WTC11 (cell line): ENCODE measurements around the gene MYRF. TPM values are rescaled to one million over a fixed set of nuclear protein-coding genes. Genes with fewer than 3 reads are reported as not detected.

Source experiments
- CREM ChIP-seq: sonication (generic); formaldehyde crosslinking; IDR thresholded peaks from 2 replicates; pipeline ENCODE4 v1.8.1; 2022; ENCODE audit warnings: mild to moderate bottlenecking, missing genetic modification reagents, moderate library complexity
- EMX1 ChIP-seq: fragments of 250-450 bp; sonication (Bioruptor Pico); IDR thresholded peaks from 2 replicates; pipeline ENCODE4 v1.8.0; 2021; ENCODE audit warnings: mild to moderate bottlenecking
- ESRRA ChIP-seq: sonication (generic); formaldehyde crosslinking; IDR thresholded peaks from 2 replicates; pipeline ENCODE4 v1.8.1; 2022; ENCODE audit warnings: mild to moderate bottlenecking, missing genetic modification reagents, borderline replicate concordance
- IRF2 ChIP-seq: sonication (generic); formaldehyde crosslinking; IDR thresholded peaks from 2 replicates; pipeline ENCODE4 v1.8.0; 2022; ENCODE audit warnings: low read depth, missing genetic modification reagents, borderline replicate concordance
- JAZF1 ChIP-seq: fragments of 250-450 bp; sonication (Bioruptor Pico); IDR thresholded peaks from 2 replicates; pipeline ENCODE4 v1.9.0; 2021; ENCODE audit warnings: moderate library complexity, mild to moderate bottlenecking, inconsistent platforms
- JUN ChIP-seq: sonication (generic); formaldehyde crosslinking; IDR thresholded peaks from 2 replicates; pipeline ENCODE4 v1.8.0; 2023; ENCODE audit warnings: mild to moderate bottlenecking, missing genetic modification reagents
- MYBL2 ChIP-seq: sonication (generic); formaldehyde crosslinking; IDR thresholded peaks from 2 replicates; pipeline ENCODE4 v1.8.1; 2023; ENCODE audit warnings: mild to moderate bottlenecking, moderate library complexity, missing genetic modification reagents
- NFYB ChIP-seq: sonication (generic); formaldehyde crosslinking; conservative IDR thresholded peaks from 2 replicates; pipeline ENCODE4 v1.8.0; 2022; ENCODE audit warnings: low read depth, missing genetic modification reagents
- RELA ChIP-seq: sonication (generic); formaldehyde crosslinking; IDR thresholded peaks from 2 replicates; pipeline ENCODE4 v1.8.1; 2022; ENCODE audit warnings: missing genetic modification reagents, mild to moderate bottlenecking, borderline replicate concordance
- TEAD1 ChIP-seq: sonication (generic); formaldehyde crosslinking; IDR thresholded peaks from 2 replicates; pipeline ENCODE4 v1.8.0; 2022; ENCODE audit warnings: mild to moderate bottlenecking, missing genetic modification reagents
- TEAD4 ChIP-seq: sonication (generic); formaldehyde crosslinking; IDR thresholded peaks from 2 replicates; pipeline ENCODE4 v1.8.0; 2022; ENCODE audit warnings: mild to moderate bottlenecking, missing genetic modification reagents
- TP53 ChIP-seq: sonication (generic); formaldehyde crosslinking; IDR thresholded peaks from 2 replicates; pipeline ENCODE4 v1.8.1; 2023; ENCODE audit warnings: mild to moderate bottlenecking, missing genetic modification reagents
- ZNF396 ChIP-seq: fragments of 250-450 bp; sonication (Bioruptor Pico); IDR thresholded peaks from 2 replicates; pipeline ENCODE4 v1.8.0; 2021; ENCODE audit warnings: mild to moderate bottlenecking, moderate library complexity, borderline replicate concordance
- ZNF423 ChIP-seq: fragments of 250-450 bp; sonication (Bioruptor Pico); IDR thresholded peaks from 2 replicates; pipeline ENCODE4 v2.1.2; 2022; ENCODE audit warnings: mild to moderate bottlenecking, moderate library complexity
- ZNF671 ChIP-seq: fragments of 250-450 bp; sonication (Bioruptor Pico); IDR thresholded peaks from 2 replicates; pipeline ENCODE4 v1.8.0; 2021; ENCODE audit warnings: mild to moderate bottlenecking
- total RNA-seq: library from RNA; stranded (reverse); gene quantifications from 3 replicates; pipeline ENCODE4 v1.2.3, GENCODE V29; 2021
- TF ChIP-seq, protein P1 (sequence below): sonication (generic); formaldehyde crosslinking; IDR thresholded peaks from 2 replicates; pipeline ENCODE4 v1.8.1; 2023; ENCODE audit warnings: mild to moderate bottlenecking, moderate library complexity, missing genetic modification reagents
- TF ChIP-seq, protein P2 (sequence below): fragments of 250-450 bp; sonication (Bioruptor Pico); conservative IDR thresholded peaks from 2 replicates; pipeline ENCODE4 v1.9.0; 2021; ENCODE audit warnings: mild to moderate bottlenecking
- TF ChIP-seq, protein P3 (sequence below): sonication (generic); formaldehyde crosslinking; IDR thresholded peaks from 2 replicates; pipeline ENCODE4 v1.8.1; 2022; ENCODE audit warnings: missing genetic modification reagents, borderline replicate concordance
- TF ChIP-seq, protein P4 (sequence below): sonication (generic); formaldehyde crosslinking; IDR thresholded peaks from 2 replicates; pipeline ENCODE4 v1.8.0; 2022; ENCODE audit warnings: missing genetic modification reagents
- TF ChIP-seq, protein P5 (sequence below): sonication (generic); formaldehyde crosslinking; IDR thresholded peaks from 2 replicates; pipeline ENCODE4 v1.8.0; 2022; ENCODE audit warnings: mild to moderate bottlenecking, missing genetic modification reagents
- TF ChIP-seq, protein P6 (sequence below): sonication (generic); formaldehyde crosslinking; IDR thresholded peaks from 2 replicates; pipeline ENCODE4 v1.8.1; 2023; ENCODE audit warnings: mild to moderate bottlenecking, missing genetic modification reagents
- TF ChIP-seq, protein P7 (sequence below): sonication (generic); formaldehyde crosslinking; IDR thresholded peaks from 2 replicates; pipeline ENCODE4 v1.8.0; 2022; ENCODE audit warnings: mild to moderate bottlenecking, missing genetic modification reagents
- TF ChIP-seq, protein P8 (sequence below): sonication (generic); formaldehyde crosslinking; IDR thresholded peaks from 2 replicates; pipeline ENCODE4 v1.8.1; 2023; ENCODE audit warnings: mild to moderate bottlenecking, missing genetic modification reagents, moderate library complexity
- TF ChIP-seq, protein P9 (sequence below): sonication (generic); formaldehyde crosslinking; IDR thresholded peaks from 2 replicates; pipeline ENCODE4 v1.8.1; 2022; ENCODE audit warnings: mild to moderate bottlenecking, moderate library complexity, missing genetic modification reagents

The MYRF gene
- total RNA-seq, 1 experiment from 2014 or later = 5.9 TPM

DNA sequence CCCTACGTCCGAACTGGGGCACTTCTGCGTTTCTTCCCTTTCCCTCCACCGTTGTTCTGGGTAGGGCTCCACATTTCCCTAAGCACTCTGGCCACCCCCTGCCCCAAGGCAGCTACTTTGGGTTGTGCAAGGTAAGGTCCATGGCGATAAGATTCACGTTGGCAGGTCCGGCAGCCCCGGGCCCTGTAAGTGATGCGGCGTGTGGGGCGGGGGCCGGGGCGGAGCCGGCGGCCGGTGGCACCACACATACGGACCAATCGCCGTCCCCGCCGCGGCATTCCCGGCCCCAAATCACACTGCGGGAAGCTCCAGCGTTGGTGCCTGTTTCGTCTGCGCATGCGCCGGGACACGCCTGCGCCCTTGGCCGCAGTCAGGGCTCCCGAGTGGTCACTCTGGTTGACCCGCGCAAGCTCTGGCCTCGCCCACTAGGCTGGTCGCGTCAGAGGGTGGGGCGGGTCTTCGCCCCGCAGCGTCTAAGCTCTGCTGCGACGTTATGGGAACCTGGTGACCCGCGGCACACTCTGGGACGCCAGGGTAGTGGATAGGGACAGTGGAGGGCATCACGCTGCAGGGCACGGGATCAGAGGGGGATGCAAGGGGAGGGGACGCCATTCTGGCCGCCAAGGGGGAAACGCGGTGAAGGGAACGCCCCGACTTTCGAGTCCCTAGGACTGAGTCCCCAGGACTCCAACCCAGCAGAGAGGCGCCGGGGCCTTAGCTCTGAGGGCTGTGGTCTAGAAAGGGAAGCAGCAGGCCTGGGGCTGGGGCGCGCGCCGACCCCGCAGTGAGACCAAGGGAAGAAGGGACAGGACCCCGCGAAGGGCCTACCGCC is 62.7 kb downstream of the MYRF start (continued):
- TF ChIP-seq, protein P1, sequence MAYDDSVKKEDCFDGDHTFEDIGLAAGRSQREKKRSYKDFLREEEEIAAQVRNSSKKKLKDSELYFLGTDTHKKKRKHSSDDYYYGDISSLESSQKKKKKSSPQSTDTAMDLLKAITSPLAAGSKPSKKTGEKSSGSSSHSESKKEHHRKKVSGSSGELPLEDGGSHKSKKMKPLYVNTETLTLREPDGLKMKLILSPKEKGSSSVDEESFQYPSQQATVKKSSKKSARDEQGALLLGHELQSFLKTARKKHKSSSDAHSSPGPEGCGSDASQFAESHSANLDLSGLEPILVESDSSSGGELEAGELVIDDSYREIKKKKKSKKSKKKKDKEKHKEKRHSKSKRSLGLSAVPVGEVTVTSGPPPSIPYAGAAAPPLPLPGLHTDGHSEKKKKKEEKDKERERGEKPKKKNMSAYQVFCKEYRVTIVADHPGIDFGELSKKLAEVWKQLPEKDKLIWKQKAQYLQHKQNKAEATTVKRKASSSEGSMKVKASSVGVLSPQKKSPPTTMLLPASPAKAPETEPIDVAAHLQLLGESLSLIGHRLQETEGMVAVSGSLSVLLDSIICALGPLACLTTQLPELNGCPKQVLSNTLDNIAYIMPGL (CRISPR knock-in tag) = 0 out of 2 replicates have a peak, but pooled peaks have one; percentile 52
- TF ChIP-seq EMX1 (CRISPR knock-in tag) = 0 out of 2 replicates have a peak, but pooled peaks have one; percentile 34
- peak; percentile 31; the same call in 1 of the 2 replicates for TF ChIP-seq NFYB (CRISPR knock-in tag)
- TF ChIP-seq, protein P2, sequence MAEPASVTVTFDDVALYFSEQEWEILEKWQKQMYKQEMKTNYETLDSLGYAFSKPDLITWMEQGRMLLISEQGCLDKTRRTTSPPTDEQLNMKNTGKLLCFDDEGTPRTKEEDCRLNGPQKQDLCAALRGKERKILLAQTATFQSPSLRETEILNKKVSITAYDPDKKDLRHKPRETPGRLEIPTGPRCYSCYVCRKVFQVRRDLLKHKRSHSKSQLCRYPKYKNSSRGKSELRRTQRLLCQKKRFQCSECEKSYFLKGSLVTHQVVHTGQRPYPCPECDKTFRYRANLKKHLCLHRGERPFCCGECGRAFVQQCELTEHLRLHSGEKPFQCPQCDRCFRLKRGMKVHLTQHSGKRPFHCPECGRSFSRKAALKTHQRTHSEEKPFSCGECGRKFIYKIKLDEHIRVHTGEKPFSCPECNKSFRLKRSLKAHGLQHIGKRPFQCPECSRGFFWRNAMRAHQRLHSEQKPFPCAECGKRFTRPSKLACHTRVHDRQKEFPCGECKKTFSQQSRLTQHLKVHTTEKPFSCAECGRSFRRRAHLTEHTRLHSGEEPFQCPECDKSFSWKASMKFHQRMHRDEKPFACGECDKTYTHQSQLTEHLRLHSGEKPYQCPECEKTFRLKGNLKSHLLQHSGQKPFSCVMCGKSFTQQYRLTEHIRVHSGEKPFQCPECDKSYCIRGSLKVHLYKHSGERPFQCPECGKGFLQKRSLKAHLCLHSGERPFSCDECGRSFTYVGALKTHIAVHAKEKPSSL (CRISPR knock-in tag) = no peak
- TF ChIP-seq ESRRA (CRISPR knock-in tag) = no peak
- TF ChIP-seq TP53 (CRISPR knock-in tag) = 0 out of 2 replicates have a peak, but pooled peaks have one; percentile 60
- TF ChIP-seq, protein P3, sequence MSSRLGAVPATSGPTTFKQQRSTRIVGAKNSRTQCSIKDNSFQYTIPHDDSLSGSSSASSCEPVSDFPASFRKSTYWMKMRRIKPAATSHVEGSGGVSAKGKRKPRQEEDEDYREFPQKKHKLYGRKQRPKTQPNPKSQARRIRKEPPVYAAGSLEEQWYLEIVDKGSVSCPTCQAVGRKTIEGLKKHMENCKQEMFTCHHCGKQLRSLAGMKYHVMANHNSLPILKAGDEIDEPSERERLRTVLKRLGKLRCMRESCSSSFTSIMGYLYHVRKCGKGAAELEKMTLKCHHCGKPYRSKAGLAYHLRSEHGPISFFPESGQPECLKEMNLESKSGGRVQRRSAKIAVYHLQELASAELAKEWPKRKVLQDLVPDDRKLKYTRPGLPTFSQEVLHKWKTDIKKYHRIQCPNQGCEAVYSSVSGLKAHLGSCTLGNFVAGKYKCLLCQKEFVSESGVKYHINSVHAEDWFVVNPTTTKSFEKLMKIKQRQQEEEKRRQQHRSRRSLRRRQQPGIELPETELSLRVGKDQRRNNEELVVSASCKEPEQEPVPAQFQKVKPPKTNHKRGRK (CRISPR knock-in tag) = no peak
- TF ChIP-seq ZNF423 (CRISPR knock-in tag) = no peak
- TF ChIP-seq, protein P4, sequence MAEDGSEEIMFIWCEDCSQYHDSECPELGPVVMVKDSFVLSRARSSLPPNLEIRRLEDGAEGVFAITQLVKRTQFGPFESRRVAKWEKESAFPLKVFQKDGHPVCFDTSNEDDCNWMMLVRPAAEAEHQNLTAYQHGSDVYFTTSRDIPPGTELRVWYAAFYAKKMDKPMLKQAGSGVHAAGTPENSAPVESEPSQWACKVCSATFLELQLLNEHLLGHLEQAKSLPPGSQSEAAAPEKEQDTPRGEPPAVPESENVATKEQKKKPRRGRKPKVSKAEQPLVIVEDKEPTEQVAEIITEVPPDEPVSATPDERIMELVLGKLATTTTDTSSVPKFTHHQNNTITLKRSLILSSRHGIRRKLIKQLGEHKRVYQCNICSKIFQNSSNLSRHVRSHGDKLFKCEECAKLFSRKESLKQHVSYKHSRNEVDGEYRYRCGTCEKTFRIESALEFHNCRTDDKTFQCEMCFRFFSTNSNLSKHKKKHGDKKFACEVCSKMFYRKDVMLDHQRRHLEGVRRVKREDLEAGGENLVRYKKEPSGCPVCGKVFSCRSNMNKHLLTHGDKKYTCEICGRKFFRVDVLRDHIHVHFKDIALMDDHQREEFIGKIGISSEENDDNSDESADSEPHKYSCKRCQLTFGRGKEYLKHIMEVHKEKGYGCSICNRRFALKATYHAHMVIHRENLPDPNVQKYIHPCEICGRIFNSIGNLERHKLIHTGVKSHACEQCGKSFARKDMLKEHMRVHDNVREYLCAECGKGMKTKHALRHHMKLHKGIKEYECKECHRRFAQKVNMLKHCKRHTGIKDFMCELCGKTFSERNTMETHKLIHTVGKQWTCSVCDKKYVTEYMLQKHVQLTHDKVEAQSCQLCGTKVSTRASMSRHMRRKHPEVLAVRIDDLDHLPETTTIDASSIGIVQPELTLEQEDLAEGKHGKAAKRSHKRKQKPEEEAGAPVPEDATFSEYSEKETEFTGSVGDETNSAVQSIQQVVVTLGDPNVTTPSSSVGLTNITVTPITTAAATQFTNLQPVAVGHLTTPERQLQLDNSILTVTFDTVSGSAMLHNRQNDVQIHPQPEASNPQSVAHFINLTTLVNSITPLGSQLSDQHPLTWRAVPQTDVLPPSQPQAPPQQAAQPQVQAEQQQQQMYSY (CRISPR knock-in tag) = peak; percentile 46; the same call in 1 of the 2 replicates
- 0 out of 2 replicates have a peak, but pooled peaks have one; percentile 15 for TF ChIP-seq ZNF671 (CRISPR knock-in tag)
- TF ChIP-seq, protein P5, sequence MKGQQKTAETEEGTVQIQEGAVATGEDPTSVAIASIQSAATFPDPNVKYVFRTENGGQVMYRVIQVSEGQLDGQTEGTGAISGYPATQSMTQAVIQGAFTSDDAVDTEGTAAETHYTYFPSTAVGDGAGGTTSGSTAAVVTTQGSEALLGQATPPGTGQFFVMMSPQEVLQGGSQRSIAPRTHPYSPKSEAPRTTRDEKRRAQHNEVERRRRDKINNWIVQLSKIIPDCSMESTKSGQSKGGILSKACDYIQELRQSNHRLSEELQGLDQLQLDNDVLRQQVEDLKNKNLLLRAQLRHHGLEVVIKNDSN (CRISPR knock-in tag) = peak; percentile 60
- TF ChIP-seq, protein P6, sequence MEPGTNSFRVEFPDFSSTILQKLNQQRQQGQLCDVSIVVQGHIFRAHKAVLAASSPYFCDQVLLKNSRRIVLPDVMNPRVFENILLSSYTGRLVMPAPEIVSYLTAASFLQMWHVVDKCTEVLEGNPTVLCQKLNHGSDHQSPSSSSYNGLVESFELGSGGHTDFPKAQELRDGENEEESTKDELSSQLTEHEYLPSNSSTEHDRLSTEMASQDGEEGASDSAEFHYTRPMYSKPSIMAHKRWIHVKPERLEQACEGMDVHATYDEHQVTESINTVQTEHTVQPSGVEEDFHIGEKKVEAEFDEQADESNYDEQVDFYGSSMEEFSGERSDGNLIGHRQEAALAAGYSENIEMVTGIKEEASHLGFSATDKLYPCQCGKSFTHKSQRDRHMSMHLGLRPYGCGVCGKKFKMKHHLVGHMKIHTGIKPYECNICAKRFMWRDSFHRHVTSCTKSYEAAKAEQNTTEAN = peak; percentile 21; the same call in 1 of the 2 replicates
- TF ChIP-seq, protein P7, sequence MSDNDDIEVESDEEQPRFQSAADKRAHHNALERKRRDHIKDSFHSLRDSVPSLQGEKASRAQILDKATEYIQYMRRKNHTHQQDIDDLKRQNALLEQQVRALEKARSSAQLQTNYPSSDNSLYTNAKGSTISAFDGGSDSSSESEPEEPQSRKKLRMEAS (CRISPR knock-in tag) = peak; percentile 78
- peak; percentile 70; the same call in 1 of the 2 replicates for TF ChIP-seq CREM (CRISPR knock-in tag)
- TF ChIP-seq RELA (CRISPR knock-in tag) = 0 out of 2 replicates have a peak, but pooled peaks have one; percentile 42
- no peak for TF ChIP-seq IRF2 (CRISPR knock-in tag)
- TF ChIP-seq JAZF1 = no peak
- TF ChIP-seq JUN (CRISPR knock-in tag) = 0 out of 2 replicates have a peak, but pooled peaks have one; percentile 36
- TF ChIP-seq, protein P8, sequence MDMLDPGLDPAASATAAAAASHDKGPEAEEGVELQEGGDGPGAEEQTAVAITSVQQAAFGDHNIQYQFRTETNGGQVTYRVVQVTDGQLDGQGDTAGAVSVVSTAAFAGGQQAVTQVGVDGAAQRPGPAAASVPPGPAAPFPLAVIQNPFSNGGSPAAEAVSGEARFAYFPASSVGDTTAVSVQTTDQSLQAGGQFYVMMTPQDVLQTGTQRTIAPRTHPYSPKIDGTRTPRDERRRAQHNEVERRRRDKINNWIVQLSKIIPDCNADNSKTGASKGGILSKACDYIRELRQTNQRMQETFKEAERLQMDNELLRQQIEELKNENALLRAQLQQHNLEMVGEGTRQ (CRISPR knock-in tag) = peak; percentile 34; the same call in 1 of the 2 replicates
- TF ChIP-seq ZNF396 (CRISPR knock-in tag) = no peak
- TF ChIP-seq TEAD4 (CRISPR knock-in tag) = no peak
- peak; percentile 67; the same call in 1 of the 2 replicates for TF ChIP-seq TEAD1 (CRISPR knock-in tag)
- TF ChIP-seq, protein P9, sequence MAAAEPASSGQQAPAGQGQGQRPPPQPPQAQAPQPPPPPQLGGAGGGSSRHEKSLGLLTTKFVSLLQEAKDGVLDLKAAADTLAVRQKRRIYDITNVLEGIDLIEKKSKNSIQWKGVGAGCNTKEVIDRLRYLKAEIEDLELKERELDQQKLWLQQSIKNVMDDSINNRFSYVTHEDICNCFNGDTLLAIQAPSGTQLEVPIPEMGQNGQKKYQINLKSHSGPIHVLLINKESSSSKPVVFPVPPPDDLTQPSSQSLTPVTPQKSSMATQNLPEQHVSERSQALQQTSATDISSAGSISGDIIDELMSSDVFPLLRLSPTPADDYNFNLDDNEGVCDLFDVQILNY (CRISPR knock-in tag) = peak; percentile 86; the same call in 1 of the 2 replicates
- TF ChIP-seq MYBL2 (CRISPR knock-in tag) = peak; percentile 79; the same call in 1 of the 2 replicates
